ENCODE measurements around the gene KCNQ5. TPM values are rescaled to one million over a fixed set of nuclear protein-coding genes. Genes with fewer than 3 reads are reported as not detected.

Gene KCNQ5
- total RNA-seq, 1 experiment from 2014 or later, result not detected

- Histone ChIP-seq H3K4me2 (ENCODE audit: low read length) (no peak overlapping the region), H3K4me3 (replicated peaks in 1 of 2; ENCODE audit: low read depth in 1 of 2, low read length in 2 of 2) (no peak overlapping the region), H3K9me3 (ENCODE audit: control insufficient read depth in 1 of 2, insufficient read depth in 1 of 2, low read depth in 1 of 2, low read length in 2 of 2) (no peaks in the 10 kb centered on the region), H3K4me1 (ENCODE audit: control insufficient read depth in 1 of 2, insufficient read depth in 2 of 2, low read length in 2 of 2) (no peaks in the 10 kb centered on the region), H3K27me3 (ENCODE audit: insufficient read depth, low read length) (peaks cover 4% of the 10 kb centered on the region; the same call in 1 of the 2 replicates), H4K20me1 (ENCODE audit: insufficient read depth) (no peaks in the 10 kb centered on the region), H3K79me2 (ENCODE audit: insufficient read depth, low read length) (no peaks in the 10 kb centered on the region), H3K27ac (ENCODE audit: low read depth, low read length) (no peak overlapping the region), H2AFZ (ENCODE audit: low read depth, low read length, poor library complexity, severe bottlenecking) (no peak overlapping the region), H3K9ac (ENCODE audit: low read length) (no peak overlapping the region), H3K9me2 (ENCODE audit: insufficient read depth) (no peaks in the 10 kb centered on the region), H3K36me3 (ENCODE audit: control insufficient read depth in 1 of 2, insufficient read depth in 2 of 2, low read length in 2 of 2) (no peaks in the 10 kb centered on the region)
- no TSS peak for BruUV-seq (replicated peaks)
- intact Hi-C loops (cut with micrococcal nuclease), result loop anchor here (5.0 kb wide), 1 partner anchor 168 kb away; no protein-coding TSS in a partner anchor
- DNase-seq (ENCODE audit: low read depth, low spot score) (no peak), ATAC-seq (no peak)
- POLR2A ChIA-PET, result no interaction called here
- RAD21 ChIA-PET (ENCODE audit: low non-redundant PET in 1 of 2, low total read pairs in 2 of 2, uncharacterized antibody in 2 of 2, unreplicated experiment in 2 of 2), result interaction anchor here in 1 of 2 experiments (1.0 kb wide), 1 partner anchor 168 kb away, joined by 3 read pairs; no protein-coding TSS in a partner anchor
- TF ChIP-seq EZH2phosphoT487 (IDR thresholded peaks at IDR 0.05; ENCODE audit: borderline replicate concordance) (no peak), POLR2A (IDR thresholded peaks at IDR 0.05; ENCODE audit: borderline replicate concordance, extremely low read depth, insufficient read depth, insufficient read length) (no peak), SP1 (IDR thresholded peaks at IDR 0.05; ENCODE audit: low read depth) (no peak), CBX3 (IDR thresholded peaks at IDR 0.05; ENCODE audit: low read depth) (no peak), ZNF274 (IDR thresholded peaks at IDR 0.05; ENCODE audit: low read depth, low read length) (no peak), ATF3 (IDR thresholded peaks at IDR 0.05) (no peak), TCF7L2 (IDR thresholded peaks at IDR 0.05; ENCODE audit: borderline replicate concordance, extremely low read depth, insufficient read depth, insufficient read length) (no peak), ELF1 (IDR thresholded peaks at IDR 0.05; ENCODE audit: borderline replicate concordance, low read depth) (no peak), POLR2AphosphoS5 (IDR thresholded peaks at IDR 0.05; ENCODE audit: low read depth, low read length) (no peak), CEBPB (IDR thresholded peaks at IDR 0.05; ENCODE audit: low read depth) (no peak), MAX (IDR thresholded peaks at IDR 0.05) (no peak)
- CTCF ChIA-PET, result interaction anchor here (1.0 to 1.7 kb wide), 7 partner anchors 10 to 550 kb away, joined by 3 to 33 read pairs (median 3); no protein-coding TSS in a partner anchor
Measured at GRCh38 chr6:72579865-72580264, 42.0 kb upstream of the KCNQ5 start.

Data from HCT116 (cell line).